HG03060 (cell line): ENCODE data around the gene MYCBP2.

Experiments used
- ATAC-seq: cut with Tn5 transposase; IDR thresholded peaks from one replicate; pipeline ENCODE4 v1.9.1; 2021; ENCODE audit warnings: low read depth, moderate number of reproducible peaks; ENCODE audit not compliant: unreplicated experiment

The MYCBP2 gene

GRCh38 chr13:77136902-77137420 lies 189.9 kb downstream of the MYCBP2 start:
- no peak for ATAC-seq

- ATAC-seq = no peak
These were observed 202.5 kb downstream of the MYCBP2 start for GRCh38 chr13:77124423-77124822.

DNA sequence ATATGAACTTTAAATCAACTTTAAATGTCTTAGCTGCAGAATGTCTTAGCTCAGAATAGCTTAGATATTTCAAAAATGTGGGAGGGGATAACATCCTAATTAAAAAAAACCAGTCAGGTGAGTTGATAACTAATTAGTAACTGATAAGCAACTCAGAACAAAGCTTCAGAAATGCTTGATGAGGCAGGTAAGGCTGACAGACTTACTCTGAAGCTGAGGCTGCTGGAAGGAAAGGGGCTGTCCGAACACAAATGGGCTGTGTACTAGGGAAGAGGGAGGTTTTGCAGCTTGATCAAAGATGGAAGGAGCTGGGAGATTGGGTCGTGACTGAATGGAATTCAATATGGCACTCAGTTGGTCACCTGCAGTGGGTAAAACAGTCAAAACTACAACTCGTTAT lies 208.8 kb downstream of the MYCBP2 start:
- ATAC-seq = no peak

GRCh38 chr13:77114271-77114670 lies 212.6 kb downstream of the MYCBP2 start:
- no peak for ATAC-seq

DNA sequence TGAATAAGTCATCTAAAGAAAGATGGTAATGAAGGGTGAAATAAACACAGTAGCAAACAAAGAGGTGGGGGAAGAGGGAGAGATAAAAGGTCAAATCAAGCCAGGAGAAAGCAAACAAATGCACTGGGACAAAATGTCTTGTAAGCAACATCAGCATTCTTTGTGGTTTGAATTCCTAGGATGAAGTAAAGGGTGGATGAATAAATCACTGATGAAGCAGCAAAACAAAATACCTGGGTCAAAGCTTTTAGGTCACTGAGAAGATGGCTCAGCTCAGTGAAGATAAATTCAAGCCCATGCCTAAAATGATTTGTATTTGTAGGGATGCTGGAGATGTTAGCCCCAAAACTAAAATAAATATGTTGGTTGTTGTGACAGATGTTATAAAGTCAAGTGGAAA lies 213.4 kb downstream of the MYCBP2 start:
- no peak for ATAC-seq

GRCh38 chr13:77105051-77105450 lies 221.8 kb downstream of the MYCBP2 start:
- no peak for ATAC-seq

DNA sequence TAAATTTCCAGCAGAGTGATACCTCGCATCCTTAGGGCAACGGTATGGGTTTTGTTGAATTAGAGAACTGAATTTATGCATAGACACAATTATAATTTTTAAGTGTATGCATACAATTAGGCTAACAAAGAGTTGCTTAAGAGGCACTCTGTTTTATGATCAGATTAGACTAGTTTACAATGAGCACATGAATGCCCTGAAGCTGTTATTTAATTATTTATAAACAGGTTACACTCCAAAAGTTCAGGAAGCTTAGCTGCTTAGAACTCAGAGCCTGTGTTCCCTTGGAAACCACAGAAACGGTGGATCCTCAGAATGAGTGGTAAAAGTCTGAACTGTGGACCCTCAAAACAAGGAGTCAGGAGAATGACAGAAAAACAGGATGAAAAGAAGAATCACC lies 227.5 kb downstream of the MYCBP2 start:
- ATAC-seq = no peak

- no peak for ATAC-seq
These were observed 231.6 kb downstream of the MYCBP2 start for GRCh38 chr13:77095288-77095687.

DNA sequence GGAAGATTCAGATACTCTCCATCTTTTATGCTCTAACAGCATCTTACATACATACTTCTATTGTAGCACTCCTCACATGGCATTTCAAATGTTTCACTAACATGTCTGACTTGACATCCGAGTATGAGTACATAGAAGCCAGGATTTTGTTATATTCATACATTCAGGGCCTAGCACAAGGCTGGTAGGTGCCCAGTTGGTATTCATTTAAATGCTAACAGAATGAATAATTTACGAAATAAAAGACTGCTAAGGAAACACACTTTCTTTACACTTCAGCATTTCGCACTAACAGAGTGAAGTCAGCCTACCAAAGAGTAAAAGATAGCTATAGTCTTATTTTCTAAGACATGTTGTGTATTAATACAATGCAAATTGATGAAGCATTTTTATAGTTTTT lies 232.1 kb downstream of the MYCBP2 start:
- no peak for ATAC-seq

- ATAC-seq = no peak
These were observed 233.2 kb downstream of the MYCBP2 start for GRCh38 chr13:77093735-77094134.

DNA sequence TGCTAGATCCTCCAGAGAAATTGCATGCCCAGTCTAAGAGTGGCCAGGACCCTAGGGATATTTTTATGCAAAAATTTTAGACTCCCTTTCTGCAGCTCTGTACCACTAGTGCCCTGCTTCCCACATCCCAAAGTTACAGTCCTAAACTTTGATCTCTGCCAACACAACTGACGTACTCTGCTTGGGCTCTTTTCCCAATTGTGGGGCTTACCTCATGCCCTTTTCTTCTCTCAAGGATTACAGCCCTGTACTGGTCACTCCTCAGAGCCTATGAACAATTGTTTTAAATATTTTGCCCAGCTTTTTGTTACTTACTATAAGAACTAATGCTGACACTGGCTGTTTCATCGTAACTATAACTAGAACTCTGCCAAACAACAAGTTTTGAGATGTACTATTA lies 242.1 kb downstream of the MYCBP2 start:
- ATAC-seq = no peak

- ATAC-seq = no peak
These were observed 246.9 kb downstream of the MYCBP2 start for GRCh38 chr13:77079902-77080413.

DNA sequence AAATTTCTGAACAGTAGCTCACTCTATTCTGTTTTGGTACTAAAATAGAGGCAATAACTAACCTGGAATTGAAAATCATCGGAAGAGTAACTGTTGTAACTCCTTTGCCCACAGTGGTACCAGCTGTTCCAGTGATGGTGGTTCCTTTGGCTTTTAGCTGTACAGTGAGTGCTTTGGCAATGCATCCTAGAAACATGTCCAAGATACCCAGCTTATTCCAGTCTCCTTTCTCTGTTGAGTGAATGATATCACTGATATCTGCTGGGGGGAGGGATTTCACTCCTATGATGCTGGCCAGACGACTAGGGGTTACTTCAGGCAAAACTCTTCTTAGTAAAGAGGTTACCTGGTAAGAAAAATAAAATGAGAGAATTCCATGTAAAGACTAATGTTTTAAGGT lies 259.4 kb downstream of the MYCBP2 start:
- ATAC-seq = no peak

DNA sequence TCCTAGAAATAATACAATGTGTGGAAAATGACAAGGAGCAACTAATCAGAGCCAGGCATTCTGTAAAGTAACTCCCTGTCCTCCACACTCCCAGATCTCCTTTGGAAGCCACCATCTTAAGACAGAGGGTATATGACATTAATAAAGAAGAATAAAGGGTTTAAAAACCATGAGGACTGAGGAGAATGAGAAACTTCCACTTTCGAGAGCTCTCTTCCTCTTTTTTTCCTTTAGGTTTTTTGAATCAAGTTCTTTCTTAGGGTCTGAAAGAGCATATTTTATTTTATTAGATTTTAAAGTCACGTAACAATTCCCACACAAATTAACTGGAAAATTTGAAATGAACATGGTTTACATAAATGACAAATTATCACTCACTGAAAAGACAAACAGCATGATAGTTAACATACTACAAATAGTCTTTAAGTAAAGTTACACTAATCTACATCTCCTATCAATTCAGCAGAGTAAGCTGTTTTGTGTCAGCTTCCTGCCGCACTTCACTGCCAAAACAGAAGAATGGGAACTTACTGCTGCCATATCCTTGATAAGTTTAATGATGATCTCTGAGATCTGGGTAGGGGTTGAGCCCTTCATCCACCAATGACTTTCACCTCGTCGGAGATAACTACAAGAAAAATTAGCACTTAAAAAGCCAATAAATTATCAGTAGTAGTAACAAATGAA lies 261.3 kb downstream of the MYCBP2 start:
- ATAC-seq = no peak

- no peak for ATAC-seq
These were observed 264.8 kb downstream of the MYCBP2 start for GRCh38 chr13:77062097-77062496.

GRCh38 chr13:77061362-77061761 lies 265.5 kb downstream of the MYCBP2 start:
- no peak for ATAC-seq

DNA sequence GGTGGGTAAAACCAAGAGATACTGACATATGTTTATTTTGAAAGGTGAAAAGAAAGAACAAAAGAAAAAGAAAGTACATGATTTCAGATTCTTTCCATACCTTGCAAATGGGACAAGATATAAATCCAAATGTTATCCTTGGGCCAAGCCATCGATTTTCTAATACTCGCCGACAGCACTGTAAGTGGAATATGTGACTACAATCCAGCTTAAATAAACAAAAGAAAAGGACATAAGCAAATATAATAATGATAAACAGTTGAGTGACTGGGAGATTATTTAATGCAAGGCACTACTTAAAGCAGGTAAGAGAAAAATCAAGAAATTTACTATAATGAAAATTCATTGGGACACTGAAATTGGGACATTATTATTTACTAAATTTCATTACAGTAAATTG lies 270.0 kb downstream of the MYCBP2 start:
- ATAC-seq = no peak

DNA sequence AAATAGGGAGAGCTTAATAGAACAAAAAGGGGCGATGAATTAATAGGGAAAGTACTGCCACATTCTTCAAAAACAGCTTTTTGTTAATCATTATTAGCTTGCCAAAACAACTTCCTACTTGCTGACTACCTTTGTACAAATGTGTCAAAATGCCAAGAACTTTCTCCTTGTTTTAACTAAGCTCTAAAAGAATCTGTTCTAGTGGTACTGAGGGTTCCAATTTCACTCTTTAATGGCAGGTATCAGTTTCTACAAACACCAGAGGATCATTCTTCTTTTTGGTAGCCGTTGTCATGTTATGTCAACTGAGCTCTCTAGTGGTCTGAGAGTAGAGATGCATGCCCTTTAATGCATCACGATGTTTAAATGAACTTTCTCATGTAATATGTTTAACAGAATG lies 270.5 kb downstream of the MYCBP2 start:
- ATAC-seq = no peak

- ATAC-seq = no peak
These were observed 271.7 kb downstream of the MYCBP2 start for GRCh38 chr13:77055158-77055557.

DNA sequence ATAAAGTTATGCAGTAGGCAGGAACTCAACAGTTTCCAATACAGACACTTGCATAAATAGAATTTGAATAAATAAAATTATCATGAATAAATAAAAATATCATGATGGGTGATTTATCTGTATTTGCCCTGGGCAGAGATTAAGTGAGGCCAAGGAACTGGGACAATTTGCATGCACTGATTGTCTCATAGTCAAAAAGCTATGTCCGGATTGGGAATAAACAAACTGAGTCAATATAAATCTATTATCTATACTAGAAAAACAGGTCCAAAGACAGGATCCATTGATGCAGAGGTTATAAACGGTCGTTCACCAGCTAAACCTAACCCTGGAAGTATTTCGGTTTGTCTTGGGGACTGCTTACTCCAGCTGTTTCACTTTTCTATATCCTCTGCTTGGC lies 273.7 kb downstream of the MYCBP2 start:
- no peak for ATAC-seq

GRCh38 chr13:77048681-77049080 lies 278.2 kb downstream of the MYCBP2 start:
- no peak for ATAC-seq

DNA sequence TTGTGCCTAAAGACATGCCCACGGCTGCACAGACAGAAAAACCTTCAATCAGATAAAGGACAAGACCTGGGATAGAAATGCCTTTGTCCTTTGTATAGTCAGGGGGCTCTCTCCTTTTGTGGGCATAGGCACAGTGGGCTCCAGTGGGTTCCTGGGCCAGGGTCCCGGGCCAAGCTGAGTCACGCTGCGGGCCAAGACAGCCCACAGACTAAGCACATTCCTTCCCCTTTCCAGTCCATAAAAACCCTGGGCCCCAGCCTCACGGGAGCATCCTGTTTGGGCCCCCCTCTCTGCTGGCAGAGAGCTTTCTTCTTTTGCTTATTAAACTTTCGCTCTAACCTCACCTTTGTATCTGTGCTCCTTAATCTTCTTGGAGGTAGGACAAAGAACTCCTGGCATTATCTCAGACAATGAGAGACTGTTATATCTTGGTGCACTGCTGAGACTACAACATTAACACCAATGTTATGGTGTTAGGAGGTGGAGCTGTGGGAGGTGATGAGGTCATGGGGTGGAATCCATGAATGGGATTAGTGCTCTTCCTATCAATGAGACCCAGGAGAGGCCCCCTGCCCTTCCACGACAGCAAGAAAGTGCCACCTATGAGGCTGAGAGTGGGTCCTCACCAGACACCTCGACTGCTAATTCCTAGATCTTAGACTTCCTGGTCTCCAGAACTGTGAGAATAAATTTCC lies 279.1 kb downstream of the MYCBP2 start:
- no peak for ATAC-seq
